RWPE2 (cell line): ENCODE results near the gene LDLRAP1.
"Not testable (repeated sequence)": the region's sequence is repeated elsewhere in the genome, so short reads cannot be mapped to it uniquely, and the experiment has no call there.

ENCODE experiments used
- ATAC-seq: fragments of 200-7000 bp; cut with Tn5 transposase; 3 replicates; pipeline ENCODE4 v1.9.1; 2021; ENCODE audit warnings: low read depth
- DNase-seq: peaks from one replicate; pipeline ENCODE4 v3.0.0-alpha.2; 2020; ENCODE audit warnings: low spot score
- H3K27ac ChIP-seq: fragments of 450-650 bp; 2 replicates; pipeline ENCODE4 v1.5.1; 2017; ENCODE audit warnings: mild to moderate bottlenecking; ENCODE audit not compliant: poor library complexity, severe bottlenecking
- H3K27me3 ChIP-seq: fragments of 250-450 bp; sonication (Bioruptor Pico); 2 replicates; pipeline ENCODE4 v1.5.1; 2021; ENCODE audit warnings: mild to moderate bottlenecking, moderate library complexity; ENCODE audit not compliant: insufficient read depth, poor library complexity, severe bottlenecking
- H3K36me3 ChIP-seq: fragments of 250-450 bp; sonication (Bioruptor Pico); 2 replicates; pipeline ENCODE4 v1.5.1; 2020; ENCODE audit warnings: low read depth, mild to moderate bottlenecking, moderate library complexity
- H3K4me1 ChIP-seq: fragments of 250-450 bp; sonication (Bioruptor Pico); 2 replicates; pipeline ENCODE4 v1.5.1; 2021; ENCODE audit warnings: mild to moderate bottlenecking, moderate library complexity; ENCODE audit not compliant: insufficient read depth, poor library complexity, severe bottlenecking
- H3K4me3 ChIP-seq: fragments of 250-450 bp; sonication (Bioruptor Pico); 2 replicates; pipeline ENCODE4 v1.5.1; 2021; ENCODE audit warnings: mild to moderate bottlenecking, moderate library complexity; ENCODE audit not compliant: severe bottlenecking
- H3K9me3 ChIP-seq: fragments of 250-450 bp; sonication (Bioruptor Pico); 2 replicates; pipeline ENCODE4 v1.5.1; 2021; ENCODE audit warnings: mild to moderate bottlenecking, moderate library complexity; ENCODE audit not compliant: severe bottlenecking
- CTCF ChIP-seq: fragments of 450-650 bp; IDR thresholded peaks from one replicate; pipeline ENCODE4 v1.5.1; 2017; ENCODE audit warnings: mild to moderate bottlenecking, moderate library complexity; ENCODE audit not compliant: poor library complexity, severe bottlenecking

LDLRAP1 gene

GRCh38 chr1:25586181-25586588 lies 42.8 kb downstream of the LDLRAP1 start:
- Histone ChIP-seq H3K27me3 (no peaks in the 10 kb centered on the region), H3K9me3 (no peaks in the 10 kb centered on the region), H3K36me3 (no peaks in the 10 kb centered on the region), H3K4me1 (no peaks in the 10 kb centered on the region), H3K4me3 (no peak overlapping the region), H3K27ac (no peak overlapping the region)
- TF ChIP-seq CTCF: no peak
- DNase-seq: no peak
- ATAC-seq: no peak

- DNase-seq (no peak), ATAC-seq (no peak)
- Histone ChIP-seq H3K36me3 (no peaks in the 10 kb centered on the region), H3K4me1 (no peaks in the 10 kb centered on the region), H3K27ac (no peak overlapping the region), H3K27me3 (no peaks in the 10 kb centered on the region), H3K4me3 (no peak overlapping the region), H3K9me3 (no peaks in the 10 kb centered on the region)
- no peak for TF ChIP-seq CTCF
Observed at GRCh38 chr1:25587290-25587689, 43.9 kb downstream of the LDLRAP1 start.

- H3K27me3 ChIP-seq, ATAC-seq: not testable (repeated sequence)
Observed at GRCh38 chr1:25588224-25588623, 44.8 kb downstream of the LDLRAP1 start.

GRCh38 chr1:25588786-25589185 lies 45.4 kb downstream of the LDLRAP1 start:
- H3K4me1 ChIP-seq, H3K4me3 ChIP-seq, H3K27ac ChIP-seq, H3K9me3 ChIP-seq, H3K36me3 ChIP-seq, H3K27me3 ChIP-seq, ATAC-seq, DNase-seq: not testable (repeated sequence)

More at GRCh38 chr1:25588224-25588623, 44.8 kb downstream of the LDLRAP1 start:
- not testable (repeated sequence) for H3K4me3 ChIP-seq, H3K36me3 ChIP-seq, H3K9me3 ChIP-seq, H3K27ac ChIP-seq, H3K4me1 ChIP-seq, DNase-seq

- Histone ChIP-seq H3K4me3 (no peak overlapping the region), H3K9me3 (no peaks in the 10 kb centered on the region), H3K27ac (no peak overlapping the region), H3K36me3 (no peaks in the 10 kb centered on the region), H3K27me3 (no peaks in the 10 kb centered on the region), H3K4me1 (no peaks in the 10 kb centered on the region)
- ATAC-seq: peak; percentile 50; the same call in 2 of the 3 replicates
- TF ChIP-seq CTCF: no peak
- no peak for DNase-seq
Observed at GRCh38 chr1:25590096-25590824, 46.9 kb downstream of the LDLRAP1 start.

GRCh38 chr1:25593861-25594260 lies 50.5 kb downstream of the LDLRAP1 start:
- H3K4me1 ChIP-seq: no peaks in the 10 kb centered on the region
- TF ChIP-seq CTCF: no peak
- no peaks in the 10 kb centered on the region for H3K36me3 ChIP-seq
- no peak overlapping the region for H3K4me3 ChIP-seq
- DNase-seq (no peak), ATAC-seq (no peak)
- H3K27ac ChIP-seq: no peak overlapping the region
- no peaks in the 10 kb centered on the region for H3K27me3 ChIP-seq
- peaks cover under 1% of the 10 kb centered on the region for H3K9me3 ChIP-seq
